HAP-1 (cell line): ENCODE results near the gene SLC51A.
"Not testable (repeated sequence)": the region's sequence is repeated elsewhere in the genome, so short reads cannot be mapped to it uniquely, and the experiment has no call there.

Experiments used
- DNase-seq, 2 experiments: peaks; one replicate each; pipeline ENCODE4 v3.0.0-alpha.2; 2016 to 2020; ENCODE audit warnings: low spot score in 2 of 2
- H3K27me3 ChIP-seq: fragments of 250-450 bp; sonication (Bioruptor Pico); 2 replicates; pipeline ENCODE4 v1.5.1; 2020; ENCODE audit warnings: low read depth, mild to moderate bottlenecking, moderate library complexity
- H3K36me3 ChIP-seq: fragments of 250-450 bp; sonication (Bioruptor Pico); replicated peaks from 2 replicates; pipeline ENCODE4 v1.5.1; 2020; ENCODE audit warnings: mild to moderate bottlenecking
- H3K4me1 ChIP-seq: fragments of 250-450 bp; sonication (Bioruptor Pico); 2 replicates; pipeline ENCODE4 v1.5.1; 2020; ENCODE audit warnings: mild to moderate bottlenecking
- H3K4me3 ChIP-seq: fragments of 250-450 bp; sonication (Bioruptor Pico); 2 replicates; pipeline ENCODE4 v1.5.1; 2020; ENCODE audit warnings: mild to moderate bottlenecking, moderate library complexity
- H3K9me3 ChIP-seq: fragments of 250-450 bp; sonication (Bioruptor Pico); 2 replicates; pipeline ENCODE4 v1.5.1; 2020; ENCODE audit warnings: mild to moderate bottlenecking, moderate library complexity
- in situ Hi-C: fragments of 300-500 bp; cut with MboI; formaldehyde crosslinking; loops from 3 replicates; pipeline ENCODE4 v1.14.3; 2020; ENCODE audit warnings: low sequenced_read_pairs, inconsistent platforms, mixed read lengths

The SLC51A gene

GRCh38 chr3:196232154-196232881 lies 16.0 kb downstream of the SLC51A start:
- no peak for DNase-seq
- no peaks in the 10 kb centered on the region for H3K9me3 ChIP-seq
- in situ Hi-C loops = no loop called here
- no peaks in the 10 kb centered on the region; the same call in 1 of the 2 replicates for H3K36me3 ChIP-seq
- H3K4me1 ChIP-seq = no peaks in the 10 kb centered on the region
- H3K4me3 ChIP-seq = no peak overlapping the region
- H3K27me3 ChIP-seq = no peaks in the 10 kb centered on the region

DNA sequence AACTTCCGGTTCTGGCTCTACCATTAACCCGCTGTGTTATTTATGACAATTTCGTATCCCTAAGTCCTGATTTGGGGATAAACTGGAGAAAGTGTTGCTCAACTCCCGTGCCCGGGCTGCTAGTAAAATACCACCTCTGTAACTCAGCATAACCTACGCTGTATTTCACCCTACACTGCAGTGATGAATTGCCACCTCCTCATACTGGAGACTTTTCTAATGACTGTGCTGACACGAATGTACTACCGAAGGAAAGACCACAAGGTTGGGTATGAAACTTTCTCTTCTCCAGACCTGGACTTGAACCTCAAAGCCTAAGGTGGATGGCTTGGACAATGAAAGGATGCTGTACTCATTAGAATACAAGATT lies 16.5 kb downstream of the SLC51A start:
- no peak for DNase-seq
- in situ Hi-C loops = no loop called here

DNA sequence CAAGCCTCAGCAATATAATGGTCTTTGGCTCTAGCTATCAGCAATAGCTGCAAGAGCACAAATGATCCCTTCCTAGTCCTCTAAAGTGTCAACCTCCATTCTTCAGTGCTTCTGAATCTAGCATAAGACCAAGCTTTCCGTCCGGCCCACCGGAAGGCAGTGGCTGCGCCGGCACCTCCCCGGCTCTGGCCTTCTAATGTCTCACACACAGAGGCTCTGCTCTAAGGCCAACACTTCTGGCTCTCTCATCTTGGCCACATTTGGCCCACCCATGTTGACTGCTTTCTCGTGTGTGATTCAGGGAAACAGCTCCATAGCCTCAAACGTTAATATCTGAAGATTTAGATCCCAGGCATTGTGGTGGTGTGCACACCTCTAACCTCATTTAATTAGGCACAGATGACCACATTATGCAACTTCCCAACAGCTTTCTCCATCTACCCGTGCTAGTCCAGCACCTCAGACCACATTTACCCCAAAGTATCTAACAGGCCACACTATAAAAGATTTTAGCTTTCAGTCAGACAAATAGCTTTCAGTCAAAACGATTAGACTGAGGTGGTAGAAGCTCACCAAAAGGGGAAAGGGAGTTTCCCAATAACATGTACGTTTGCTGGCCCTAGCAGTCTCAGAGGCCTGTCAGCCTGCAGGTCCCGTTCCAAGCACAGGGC lies 19.3 kb downstream of the SLC51A start:
- H3K4me3 ChIP-seq = no peak overlapping the region
- in situ Hi-C loops = no loop called here

More for the DNA sequence above, 16.5 kb downstream of the SLC51A start:
- Histone ChIP-seq H3K4me1 (no peaks in the 10 kb centered on the region), H3K27me3 (no peaks in the 10 kb centered on the region), H3K36me3 (peaks cover 4% of the 10 kb centered on the region), H3K4me3 (no peak overlapping the region), H3K9me3 (no peaks in the 10 kb centered on the region)

DNA sequence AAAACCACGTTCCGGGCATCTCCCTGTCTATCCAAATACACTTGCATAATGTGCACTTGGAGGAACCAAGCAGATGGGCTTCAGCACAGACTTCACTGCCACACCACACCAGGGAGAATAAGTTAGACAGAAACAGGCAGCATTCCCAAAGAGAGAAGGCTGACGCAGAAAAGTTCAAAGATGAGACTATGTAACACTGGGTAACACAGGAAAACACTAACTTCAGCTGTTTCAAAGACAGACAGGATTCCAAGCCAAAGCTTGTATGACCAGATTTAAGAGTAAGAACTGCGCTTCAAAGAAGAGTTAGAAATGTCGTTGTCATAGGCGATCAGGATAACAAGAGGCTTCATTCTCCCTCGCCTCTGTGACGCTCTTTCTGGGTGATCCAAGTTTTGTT lies 19.9 kb downstream of the SLC51A start:
- H3K36me3 ChIP-seq = peaks cover 11% of the 10 kb centered on the region
- H3K4me3 ChIP-seq = no peak overlapping the region
- H3K9me3 ChIP-seq = no peaks in the 10 kb centered on the region
- H3K4me1 ChIP-seq = no peaks in the 10 kb centered on the region
- no peak for DNase-seq
- H3K27me3 ChIP-seq = no peaks in the 10 kb centered on the region
- in situ Hi-C loops = no loop called here

More for the DNA sequence above, 19.3 kb downstream of the SLC51A start:
- no peak for DNase-seq
- peaks cover 11% of the 10 kb centered on the region for H3K36me3 ChIP-seq
- H3K4me1 ChIP-seq = no peaks in the 10 kb centered on the region
- H3K27me3 ChIP-seq = no peaks in the 10 kb centered on the region
- H3K9me3 ChIP-seq = no peaks in the 10 kb centered on the region

GRCh38 chr3:196237203-196237602 lies 20.9 kb downstream of the SLC51A start:
- Histone ChIP-seq H3K4me3 (no peak overlapping the region), H3K27me3 (no peaks in the 10 kb centered on the region), H3K9me3 (no peaks in the 10 kb centered on the region), H3K4me1 (no peaks in the 10 kb centered on the region), H3K36me3 (peaks cover 17% of the 10 kb centered on the region)
- no peak for DNase-seq
- in situ Hi-C loops = no loop called here

GRCh38 chr3:196238612-196239560 lies 22.6 kb downstream of the SLC51A start:
- no peak overlapping the region for H3K4me3 ChIP-seq
- peaks cover 23% of the 10 kb centered on the region for H3K36me3 ChIP-seq
- in situ Hi-C loops = no loop called here
- DNase-seq = no peak
- no peaks in the 10 kb centered on the region for H3K27me3 ChIP-seq
- no peaks in the 10 kb centered on the region for H3K4me1 ChIP-seq
- no peaks in the 10 kb centered on the region for H3K9me3 ChIP-seq

- Histone ChIP-seq H3K27me3 (no peaks in the 10 kb centered on the region), H3K4me3 (no peak overlapping the region), H3K36me3 (peaks cover 26% of the 10 kb centered on the region), H3K9me3 (no peaks in the 10 kb centered on the region), H3K4me1 (no peaks in the 10 kb centered on the region)
- no peak for DNase-seq
- in situ Hi-C loops = no loop called here
Measured at GRCh38 chr3:196240424-196240823, 24.1 kb downstream of the SLC51A start.

DNA sequence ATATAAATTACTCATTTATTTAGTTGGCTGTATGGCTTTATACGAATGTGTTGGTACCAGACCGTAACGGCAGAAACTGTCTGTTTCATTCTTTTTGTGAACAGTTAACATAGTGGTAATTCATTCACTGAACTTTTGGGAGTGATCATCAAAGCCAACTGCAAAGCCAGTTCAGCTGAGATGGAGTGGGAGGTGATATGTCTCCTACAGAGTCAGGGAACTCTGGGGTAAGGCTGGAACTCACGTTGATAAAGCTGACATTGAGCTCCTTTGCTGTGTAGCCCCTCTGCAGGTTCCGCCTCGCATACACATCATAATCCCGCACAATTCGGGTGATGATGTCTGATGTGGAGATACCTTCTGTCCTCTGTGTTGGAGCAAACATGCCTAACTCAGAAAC lies 25.4 kb downstream of the SLC51A start:
- in situ Hi-C loops = no loop called here
- no peaks in the 10 kb centered on the region for H3K4me1 ChIP-seq

GRCh38 chr3:196244166-196244565 lies 27.8 kb downstream of the SLC51A start:
- H3K4me3 ChIP-seq, H3K9me3 ChIP-seq, H3K27me3 ChIP-seq, in situ Hi-C loops, DNase-seq, H3K4me1 ChIP-seq: not testable (repeated sequence)
- peaks cover 26% of the 10 kb centered on the region for H3K36me3 ChIP-seq

More for the DNA sequence above, 25.4 kb downstream of the SLC51A start:
- no peaks in the 10 kb centered on the region for H3K27me3 ChIP-seq
- peaks cover 29% of the 10 kb centered on the region for H3K36me3 ChIP-seq
- no peak for DNase-seq
- H3K9me3 ChIP-seq = no peaks in the 10 kb centered on the region
- no peak overlapping the region for H3K4me3 ChIP-seq

- H3K4me1 ChIP-seq = no peaks in the 10 kb centered on the region
- H3K36me3 ChIP-seq = peaks cover 21% of the 10 kb centered on the region
- in situ Hi-C loops = no loop called here
- no peaks in the 10 kb centered on the region for H3K27me3 ChIP-seq
- H3K4me3 ChIP-seq = no peak overlapping the region
- no peak for DNase-seq
- no peaks in the 10 kb centered on the region for H3K9me3 ChIP-seq
Measured at GRCh38 chr3:196246612-196247308, 30.4 kb downstream of the SLC51A start.

- no peak for DNase-seq
- Histone ChIP-seq H3K27me3 (no peaks in the 10 kb centered on the region), H3K4me1 (no peaks in the 10 kb centered on the region), H3K4me3 (no peak overlapping the region), H3K9me3 (no peaks in the 10 kb centered on the region), H3K36me3 (peaks cover 18% of the 10 kb centered on the region)
- in situ Hi-C loops = loop anchor here (5.0 kb wide), 1 partner anchor 270 kb away; no protein-coding TSS in a partner anchor
Measured at GRCh38 chr3:196251918-196252317, 35.6 kb downstream of the SLC51A start.

DNA sequence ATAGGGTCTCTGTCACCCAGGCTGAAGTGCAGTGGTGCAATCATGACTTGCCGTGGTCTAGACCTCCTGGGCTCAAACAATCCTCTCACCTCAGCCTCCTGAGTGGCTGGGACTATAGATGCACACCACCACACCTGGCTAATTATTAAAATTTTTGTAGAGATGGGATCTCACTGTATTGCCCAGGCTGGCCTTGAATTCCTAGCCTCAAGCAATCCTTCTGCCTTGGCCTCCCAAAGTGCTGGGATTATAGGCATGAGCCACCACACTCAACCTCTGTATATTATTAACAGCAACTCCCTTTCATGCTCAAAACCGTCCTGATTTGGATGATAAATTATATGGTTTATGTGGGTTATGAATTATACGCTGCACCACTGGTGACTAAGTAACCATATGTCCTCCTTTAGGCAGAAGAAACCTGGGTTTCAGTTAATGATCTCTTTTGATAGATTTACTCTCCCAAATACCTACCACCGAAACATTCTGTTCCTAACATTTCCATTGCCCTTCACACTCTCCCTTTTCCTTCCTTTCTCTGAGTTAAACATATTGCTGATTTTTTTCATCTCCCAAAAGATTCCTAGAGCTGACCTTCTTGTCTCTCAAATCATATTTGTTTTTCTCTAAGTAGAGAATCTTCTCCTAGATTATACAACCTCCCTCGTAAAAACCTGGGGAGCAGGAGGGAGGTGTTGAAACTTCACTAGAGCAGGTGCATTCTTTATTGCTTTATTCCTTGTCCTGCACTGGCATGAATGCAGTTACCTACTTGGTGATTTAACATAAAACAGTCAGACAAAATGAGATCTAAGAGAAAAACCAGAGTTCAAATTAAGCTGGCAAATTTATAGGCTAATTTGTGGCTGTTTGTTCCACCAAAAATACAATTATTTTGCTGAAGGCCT lies 38.3 kb downstream of the SLC51A start:
- no peaks in the 10 kb centered on the region for H3K9me3 ChIP-seq
- peaks cover 14% of the 10 kb centered on the region for H3K36me3 ChIP-seq
- H3K27me3 ChIP-seq = no peaks in the 10 kb centered on the region
- DNase-seq = no peak
- no peak overlapping the region for H3K4me3 ChIP-seq
- in situ Hi-C loops = loop anchor here (5.0 kb wide), 1 partner anchor 268 kb away; no protein-coding TSS in a partner anchor
- H3K4me1 ChIP-seq = no peaks in the 10 kb centered on the region
